Heart left ventricle (tissue), 16 donors: ENCODE results near the gene ZNF397. TPM values are rescaled to one million over a fixed set of nuclear protein-coding genes. Genes with fewer than 3 reads are reported as not detected.

Experiments used
- ATAC-seq, 4 donors: fragments of 200-7000 bp; cut with Tn5 transposase; one replicate each; pipeline ENCODE4 v1.9.1; 2020 to 2022; ENCODE audit warnings: moderate library complexity in 4 of 4, mild to moderate bottlenecking in 3 of 4, moderate number of reproducible peaks in 1 of 4
- DNase-seq, 5 donors: peaks; one replicate each; pipeline ENCODE4 v3.0.0-alpha.2; 2020
- H3K27ac ChIP-seq, 12 donors: fragments of 200-600 bp; sonication (generic) in 4 of 12; one replicate each; pipeline versions ENCODE4 v1.5.0 to v1.8.0; 2016 to 2022; ENCODE audit warnings: mild to moderate bottlenecking in 2 of 12
- H3K27me3 ChIP-seq, 9 donors: fragments of 200-600 bp; sonication (generic) in 2 of 9; one replicate each; pipeline versions ENCODE4 v1.5.1 to v1.8.0; 2016 to 2022; ENCODE audit warnings: mild to moderate bottlenecking in 3 of 9
- H3K36me3 ChIP-seq, 9 donors: fragments of 200-600 bp; sonication (generic) in 2 of 9; one replicate each; pipeline versions ENCODE4 v1.5.0 to v1.8.0; 2018 to 2022; ENCODE audit warnings: mild to moderate bottlenecking in 2 of 9
- H3K4me1 ChIP-seq, 12 donors: fragments of 200-600 bp; sonication (generic) in 4 of 12; one replicate each; pipeline versions ENCODE4 v1.5.0 to v1.8.0; 2016 to 2022; ENCODE audit warnings: mild to moderate bottlenecking in 3 of 12
- H3K4me3 ChIP-seq, 12 donors: fragments of 200-600 bp; sonication (generic) in 4 of 12; one replicate each; pipeline versions ENCODE4 v1.5.0 to v1.8.0; 2017 to 2022; ENCODE audit warnings: mild to moderate bottlenecking in 9 of 12, moderate library complexity in 4 of 12
- H3K9me3 ChIP-seq, 12 donors: fragments of 200-600 bp; sonication (generic) in 4 of 12; one replicate each; pipeline versions ENCODE4 v1.5.0 to v1.8.0; 2016 to 2022; ENCODE audit warnings: mild to moderate bottlenecking in 1 of 12
- POLR2A ChIP-seq, 2 donors: fragments of 450-650 bp; IDR thresholded peaks; one replicate each; pipeline ENCODE4 v1.6.1; 2017; ENCODE audit warnings: antibody characterized with exemption in 2 of 2, mild to moderate bottlenecking in 2 of 2, moderate library complexity in 2 of 2
- WGBS, 4 donors: extraction: QIAGEN DNeasy Blood & Tissue Kit in 2 of 4; methylation state at CpG; one replicate each; pipeline versions ENCODE4 v1.1.5 to v1.1.7; 2013 to 2018; 5-methylcytosine and 5-hydroxymethylcytosine counted together
- intact Hi-C, 10 donors: fragments of 100-400 bp; cut with DNase I; formaldehyde crosslinking; loops; one replicate each; pipeline versions ENCODE4 v1.11.1 to v1.14.2; 2022
- polyA plus RNA-seq, 2 donors: library from polyadenylated mRNA; stranded (reverse); fragments of 200-250 nt; gene quantifications; one replicate each; pipeline ENCODE4 v1.2.3, GENCODE V29; 2013
- total RNA-seq, 9 donors: library from RNA; depleted of rRNA in 2 of 9; stranded (reverse); fragments of >200 nt in 2 of 9; fragmentation: NEBNext Ultra II Directional in 3 of 9; extraction: Animal tissue kit (Norgen Biotek cat#: 25700) in 3 of 9; gene quantifications; one replicate each; pipeline versions ENCODE4 v1.1.0 to v1.2.4, GENCODE V29; 2016 to 2023
- TF ChIP-seq, protein P1 (sequence below), 12 donors: fragments of 200-600 bp; sonication (generic) in 4 of 12; IDR thresholded peaks; one replicate each; pipeline versions ENCODE4 v1.5.0 to v1.8.0; 2018 to 2022; ENCODE audit warnings: antibody characterized with exemption in 12 of 12, mild to moderate bottlenecking in 5 of 12
- donor health status: ischemic (EF 13 %, LVEDD 7.1; RV severe dilation, severe dysfunction).
- donor health status: healthy with polysubstance abuse.
- donor health status: DM: no; HTN: yes; CAD: no.
- donor health status: DM: no; HTN: no; CAD: no.
- donor health status: ischemic (EF 25% LVEDD 6.9; RV normal size, moderate dysfunction).
- donor health status: ischemic (EF 25% LVEDD 5.7; RV mildly dilated, moderate dysfunction).
- donor health status: healthy.
- donor health status: DM: yes; HTN: yes; CAD: no.
- donor health status: ischemic (EF 35%, LVEDD 5.7; RV mildly dilated, moderate dysfunction).
- donor health status: nonischemic (EF 11% LVEDD 7.7; RV severe dilation, severe dysfunction).
- donor health status: DM: yes; HTN: yes; CAD: no.
- donor health status: PGD.
- donor health status: ischemic (EF 29% LVEDD 5.4; RV normal size, mild dysfunction).
- donor health status: nonischemic (EF 23%, LVEDD 6.1; RV moderate dilation, normal function).

The ZNF397 gene
- total and polyA plus RNA-seq, 11 donors, result 7.8 to 20.0 (median 13.8) TPM

DNA sequence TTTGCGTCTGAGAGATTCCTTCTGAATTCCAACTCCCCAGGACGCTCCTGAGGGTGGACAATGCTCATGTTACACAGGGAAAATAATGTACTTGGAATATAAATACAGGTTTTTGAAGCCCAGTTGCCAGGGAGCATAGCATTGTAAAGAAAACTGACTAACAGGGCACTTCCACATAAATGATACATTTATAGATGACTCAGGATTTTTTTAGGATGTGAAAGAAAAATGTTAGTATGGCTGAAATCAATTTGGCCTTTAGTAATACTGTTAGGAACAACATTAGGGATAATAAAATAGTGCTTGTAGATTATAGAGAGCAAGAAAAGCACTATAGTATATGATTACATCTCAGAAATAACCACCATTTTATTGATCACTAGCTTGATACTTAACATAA lies 23.6 kb downstream of the ZNF397 start:
- WGBS, 4 donors, result 92 to 97% (median 94%) methylated on average over 2 of the region's 2 CpGs
- peaks cover 0 to 47% (median 26%) of the 10 kb centered on the region in 9 donors for H3K36me3 ChIP-seq
- H3K9me3 ChIP-seq, result peaks cover 0 to 6% (median 0%) of the 10 kb centered on the region in 12 donors
- H3K27ac ChIP-seq, result no peak overlapping the region
- ATAC-seq (no peak), DNase-seq (no peak)
- intact Hi-C loops, result loop anchor here in 1 of 10 donors (10.0 kb wide), 1 partner anchor 230 kb away; the partner anchor contains the start of gene INO80C
- H3K27me3 ChIP-seq, result no peaks in the 10 kb centered on the region
- H3K4me1 ChIP-seq, result peaks cover 0 to 10% (median 5%) of the 10 kb centered on the region in 12 donors
- no peak overlapping the region for H3K4me3 ChIP-seq
- no peak for TF ChIP-seq POLR2A (IDR thresholded peaks at IDR 0.05)
- TF ChIP-seq, protein P1, sequence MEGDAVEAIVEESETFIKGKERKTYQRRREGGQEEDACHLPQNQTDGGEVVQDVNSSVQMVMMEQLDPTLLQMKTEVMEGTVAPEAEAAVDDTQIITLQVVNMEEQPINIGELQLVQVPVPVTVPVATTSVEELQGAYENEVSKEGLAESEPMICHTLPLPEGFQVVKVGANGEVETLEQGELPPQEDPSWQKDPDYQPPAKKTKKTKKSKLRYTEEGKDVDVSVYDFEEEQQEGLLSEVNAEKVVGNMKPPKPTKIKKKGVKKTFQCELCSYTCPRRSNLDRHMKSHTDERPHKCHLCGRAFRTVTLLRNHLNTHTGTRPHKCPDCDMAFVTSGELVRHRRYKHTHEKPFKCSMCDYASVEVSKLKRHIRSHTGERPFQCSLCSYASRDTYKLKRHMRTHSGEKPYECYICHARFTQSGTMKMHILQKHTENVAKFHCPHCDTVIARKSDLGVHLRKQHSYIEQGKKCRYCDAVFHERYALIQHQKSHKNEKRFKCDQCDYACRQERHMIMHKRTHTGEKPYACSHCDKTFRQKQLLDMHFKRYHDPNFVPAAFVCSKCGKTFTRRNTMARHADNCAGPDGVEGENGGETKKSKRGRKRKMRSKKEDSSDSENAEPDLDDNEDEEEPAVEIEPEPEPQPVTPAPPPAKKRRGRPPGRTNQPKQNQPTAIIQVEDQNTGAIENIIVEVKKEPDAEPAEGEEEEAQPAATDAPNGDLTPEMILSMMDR (IDR thresholded peaks at IDR 0.05), result no peak

DNA sequence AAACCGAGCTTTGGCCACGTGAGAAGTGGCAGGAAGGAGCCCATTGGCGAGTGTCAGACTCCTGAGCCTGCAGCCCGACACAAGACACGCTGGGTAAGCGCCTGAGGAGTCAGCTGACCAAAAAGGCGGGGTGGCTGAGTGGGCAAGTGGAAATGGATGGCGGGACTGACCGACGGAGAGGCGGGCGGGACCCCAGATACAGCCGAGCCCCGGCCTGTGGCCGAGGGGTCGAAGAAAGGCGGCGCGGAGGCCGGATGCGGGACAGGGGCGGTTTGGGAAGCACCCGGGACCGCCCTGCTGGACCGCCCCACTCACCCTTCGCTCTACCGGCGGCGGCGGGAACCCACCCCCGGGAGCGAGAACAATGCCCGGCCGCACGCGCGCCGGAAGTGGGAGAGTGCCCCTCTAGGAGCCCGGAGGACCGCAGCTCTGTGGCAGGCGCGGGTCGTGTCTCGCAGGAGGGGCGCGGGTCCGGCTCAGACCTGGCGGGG lies 26.4 kb downstream of the ZNF397 start:
- peak overlapping the region; percentile 48 to 93 (median 88) for H3K27ac ChIP-seq

DNA sequence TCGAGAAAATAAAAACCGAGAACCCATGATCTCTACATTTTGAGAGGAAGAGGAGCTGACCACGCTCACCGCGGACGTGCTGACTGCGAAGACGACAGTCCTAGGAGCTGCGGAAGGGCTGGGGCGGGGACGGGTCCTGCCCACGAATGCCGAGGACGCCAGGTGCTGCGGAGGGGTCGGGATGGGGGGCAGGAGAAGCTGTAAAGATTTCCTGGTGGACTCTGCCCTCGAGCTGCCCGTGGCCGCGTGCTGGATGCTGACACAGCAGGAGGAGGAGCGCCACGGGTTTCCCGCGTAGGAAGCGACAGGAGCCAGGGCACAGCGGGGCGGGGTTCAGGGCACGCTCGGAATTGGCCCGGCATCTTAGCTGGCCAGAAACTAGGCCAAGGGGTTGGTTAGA lies 27.0 kb downstream of the ZNF397 start:
- H3K4me3 ChIP-seq, result peak overlapping the region; percentile 57 to 92 (median 67)

More for the DNA sequence above, 26.4 kb downstream of the ZNF397 start:
- 1% methylated on average over 45 to 48 of the region's 48 CpGs for WGBS, 4 donors
- intact Hi-C loops, result loop anchor here in 2 of 10 donors (1.0 to 10.0 kb wide), 4 partner anchors 24 to 228 kb away; partner anchors contain the start of genes ZNF397 (in 2 of the 2), INO80C (in 1 of the 2) and ZSCAN30 (in 1 of the 2)
- Histone ChIP-seq H3K36me3 (peaks cover 0 to 22% (median 12%) of the 10 kb centered on the region in 9 donors), H3K4me1 (peaks cover 0 to 10% (median 5%) of the 10 kb centered on the region in 12 donors), H3K4me3 (peak overlapping the region; percentile 57 to 92 (median 67)), H3K27me3 (no peaks in the 10 kb centered on the region), H3K9me3 (peaks cover 0 to 11% (median 0%) of the 10 kb centered on the region in 12 donors)
- DNase-seq (peak; percentile 84 to 89 (median 86)), ATAC-seq (peak; percentile 79 to 98 (median 96))
- TF ChIP-seq, protein P1 (IDR thresholded peaks at IDR 0.05), result peak in 5 of 12 donors; percentile 8 to 25 (median 15)
- TF ChIP-seq POLR2A (IDR thresholded peaks at IDR 0.05), result peak in 1 of 2 donors; percentile 58

More for the DNA sequence above, 27.0 kb downstream of the ZNF397 start:
- TF ChIP-seq, protein P1 (IDR thresholded peaks at IDR 0.05), result peak in 1 of 12 donors; percentile 2
- TF ChIP-seq POLR2A (IDR thresholded peaks at IDR 0.05), result no peak
- intact Hi-C loops, result loop anchor here in 3 of 10 donors (1.0 to 10.0 kb wide), 5 partner anchors 21 to 227 kb away; partner anchors contain the start of genes ZNF397 (in 2 of the 3), INO80C (in 1 of the 3) and ZSCAN30 (in 1 of the 3)
- Histone ChIP-seq H3K4me1 (peaks cover 0 to 10% (median 5%) of the 10 kb centered on the region in 12 donors), H3K27ac (peak overlapping the region in 11 of 12 donors; percentile 80 to 93 (median 88)), H3K36me3 (peaks cover 0 to 16% (median 6%) of the 10 kb centered on the region in 9 donors), H3K27me3 (no peaks in the 10 kb centered on the region), H3K9me3 (peaks cover 0 to 11% (median 0%) of the 10 kb centered on the region in 12 donors)
- ATAC-seq (peak in 3 of 4 donors; percentile 6 to 22 (median 10)), DNase-seq (peak in 4 of 5 donors; percentile 13 to 65 (median 35))
- WGBS, 4 donors, result 38 to 63% (median 46%) methylated on average over 30 of the region's 30 CpGs
